Adrenal gland (tissue), 12 donors: Measurements from ENCODE around the gene CAMTA2. TPM values are rescaled to one million over a fixed set of nuclear protein-coding genes. Genes with fewer than 3 reads are reported as not detected.

Experiments used
- DNase-seq, 7 donors: peaks; one replicate each; pipeline ENCODE4 v3.0.0-alpha.2; 2019 to 2020
- H3K27ac ChIP-seq, 5 donors: fragments of 200-600 bp; sonication (generic) in 4 of 5; 1 replicate in 3 of 5; 2 replicates in 2 of 5; pipeline versions ENCODE4 v1.5.1 to v1.8.0; 2016 to 2020; ENCODE audit warnings: mild to moderate bottlenecking in 1 of 5
- H3K27me3 ChIP-seq: fragments of 200-600 bp; 2 replicates; pipeline ENCODE4 v1.8.0; 2021
- H3K36me3 ChIP-seq, 2 donors: fragments of 200-600 bp; replicated peaks in 1 of 2; 1 replicate in 1 of 2; 2 replicates in 1 of 2; pipeline versions ENCODE4 v1.5.1 to v1.8.0; 2018 to 2022
- H3K4me1 ChIP-seq, 2 donors: fragments of 200-600 bp; replicated peaks in 1 of 2; 1 replicate in 1 of 2; 2 replicates in 1 of 2; pipeline versions ENCODE4 v1.5.1 to v1.8.0; 2018 to 2021
- H3K4me3 ChIP-seq, 4 donors: fragments of 200-600 bp; sonication (generic) in 3 of 4; one replicate each; pipeline ENCODE4 v1.5.1; 2016 to 2018
- H3K9me3 ChIP-seq, 3 donors: fragments of 200-600 bp; sonication (generic) in 1 of 3; replicated peaks in 1 of 3; 1 replicate in 2 of 3; 2 replicates in 1 of 3; pipeline versions ENCODE4 v1.5.1 to v1.8.0; 2016 to 2021
- CTCF ChIP-seq, 6 experiments: fragments of 450-650 bp in 4 of 6; fragments of 200-600 bp in 2 of 6; sonication (generic) in 1 of 6; IDR thresholded peaks; 1 replicate in 5 of 6; 2 replicates in 1 of 6; pipeline versions ENCODE4 v1.5.1 to v1.8.0; 2016 to 2021; ENCODE audit warnings: antibody characterized with exemption in 6 of 6, mild to moderate bottlenecking in 2 of 6, moderate library complexity in 1 of 6
- POLR2A ChIP-seq, 2 donors: fragments of 450-650 bp; IDR thresholded peaks; one replicate each; pipeline ENCODE4 v1.6.1; 2017; ENCODE audit warnings: antibody characterized with exemption in 2 of 2, mild to moderate bottlenecking in 2 of 2, moderate library complexity in 1 of 2
- WGBS, 4 donors: extraction: QIAGEN DNeasy Blood & Tissue Kit in 2 of 4; methylation state at CpG; one replicate each; pipeline versions ENCODE4 v1.1.5 to v1.1.7; 2013 to 2017; 5-methylcytosine and 5-hydroxymethylcytosine counted together
- intact Hi-C, 2 donors: fragments of 100-400 bp; cut with DNase I; formaldehyde crosslinking; loops; one replicate each; pipeline versions ENCODE4 v1.14.1 to v1.15.0; 2022 to 2023
- polyA plus RNA-seq, 3 donors: library from polyadenylated mRNA; stranded (reverse); fragments of 200-250 nt in 2 of 3; fragments of 350-450 nt in 1 of 3; fragmentation: Illumina TruSeq in 1 of 3; extraction: RNeasy Lipid Tissue Mini Kit (QIAGEN cat#74804) in 1 of 3; gene quantifications; one replicate each; pipeline ENCODE4 v1.2.3, GENCODE V29; 2013 to 2014
- total RNA-seq, 9 donors: library from RNA; depleted of rRNA in 4 of 9; stranded (reverse); fragments of >200 nt in 4 of 9; fragments of 120-200 nt in 1 of 9; fragmentation: NEBNext Ultra II Directional in 1 of 9; extraction: Animal tissue kit (Norgen Biotek cat#: 25700) in 1 of 9; gene quantifications; one replicate each; pipeline versions ENCODE4 v1.1.0 to v1.2.4, GENCODE V29; 2013 to 2023
- donor health status: healthy with polysubstance abuse.
- donor health status: Bipolar disorder and iron deficiency.
- donor health status: DM: yes; HTN: yes; CAD: no.
- donor health status: DM: no; HTN: no; CAD: no.
- donor health status: DM: no; HTN: no; CAD: no.
- donor health status: DM: yes; HTN: yes; CAD: no.

Gene CAMTA2
- total and polyA plus RNA-seq, 12 donors, result 6.9 to 190 (median 32.6) TPM

- peak in 1 of 7 donors; percentile 21 for DNase-seq
- TF ChIP-seq CTCF (IDR thresholded peaks at IDR 0.05), result peak in 1 of 6 experiments; percentile 34
- no peak for TF ChIP-seq POLR2A (IDR thresholded peaks at IDR 0.05)
- intact Hi-C loops, result loop anchor here in 1 of 2 donors (10.0 kb wide), 1 partner anchor 50 kb away; the partner anchor contains the start of gene CAMTA2
- Histone ChIP-seq H3K27me3 (no peaks in the 10 kb centered on the region), H3K4me1 (peaks cover 8 to 21% of the 10 kb centered on the region in 2 donors), H3K9me3 (no peaks in the 10 kb centered on the region), H3K4me3 (no peak overlapping the region), H3K27ac (no peak overlapping the region), H3K36me3 (peaks cover 0 to 12% of the 10 kb centered on the region in 2 donors)
- WGBS, 4 donors, result 18 to 36% (median 25%) methylated on average over 11 to 14 of the region's 14 CpGs
These were observed 53.1 kb downstream of the CAMTA2 start for GRCh38 chr17:4934173-4934979.

- intact Hi-C loops, result loop anchor here in 1 of 2 donors (10.0 kb wide), 1 partner anchor 51 kb away; the partner anchor contains the start of gene CAMTA2
- Histone ChIP-seq H3K9me3 (no peaks in the 10 kb centered on the region), H3K4me1 (peaks cover under 1 to 14% of the 10 kb centered on the region in 2 donors), H3K4me3 (no peak overlapping the region), H3K27me3 (no peaks in the 10 kb centered on the region), H3K27ac (no peak overlapping the region), H3K36me3 (peaks cover 0 to 12% of the 10 kb centered on the region in 2 donors)
- 76 to 87% (median 78%) methylated on average over 7 to 16 of the region's 16 CpGs for WGBS, 4 donors
- no peak for DNase-seq
- no peak for TF ChIP-seq CTCF (IDR thresholded peaks at IDR 0.05)
These were observed 53.8 kb downstream of the CAMTA2 start for GRCh38 chr17:4933646-4934045.

- TF ChIP-seq CTCF (IDR thresholded peaks at IDR 0.05) (no peak), POLR2A (IDR thresholded peaks at IDR 0.05) (no peak)
- H3K4me1 ChIP-seq, result peaks cover 0 to 7% of the 10 kb centered on the region in 2 donors
- no peaks in the 10 kb centered on the region for H3K27me3 ChIP-seq
- intact Hi-C loops, result loop anchor here in 1 of 2 donors (10.0 kb wide), 1 partner anchor 52 kb away; the partner anchor contains the start of gene CAMTA2
- WGBS, 4 donors, result 85 to 100% (median 89%) methylated on average over 3 to 12 of the region's 12 CpGs
- no peak for DNase-seq
- H3K27ac ChIP-seq, result no peak overlapping the region
- peaks cover 0 to 8% of the 10 kb centered on the region in 2 donors for H3K36me3 ChIP-seq
- no peaks in the 10 kb centered on the region for H3K9me3 ChIP-seq
- no peak overlapping the region for H3K4me3 ChIP-seq
These were observed 54.7 kb downstream of the CAMTA2 start for GRCh38 chr17:4932756-4933155.

GRCh38 chr17:4931963-4932362 is 55.5 kb downstream of the CAMTA2 start, which contains the start of gene GP1BA:
GP1BA (plus strand) TSS chr17:4932277; CDS start chr17:4932605, 328 bp downstream.
- H3K36me3 ChIP-seq, result peaks cover 0 to under 1% of the 10 kb centered on the region in 2 donors
- no peak for DNase-seq
- intact Hi-C loops, result loop anchor here in 1 of 2 donors (10.0 kb wide), 1 partner anchor 53 kb away; the partner anchor contains the start of gene CAMTA2
- H3K27me3 ChIP-seq, result no peaks in the 10 kb centered on the region
- WGBS, 4 donors, result 75 to 91% (median 83%) methylated on average over 14 of the region's 14 CpGs
- H3K4me1 ChIP-seq, result peaks cover 0 to 7% of the 10 kb centered on the region in 2 donors
- no peak within 1 kb of the TSS for H3K4me3 ChIP-seq
- no peak for TF ChIP-seq CTCF (IDR thresholded peaks at IDR 0.05)
- no peak for TF ChIP-seq POLR2A (IDR thresholded peaks at IDR 0.05)
- no peak within 1 kb of the TSS for H3K27ac ChIP-seq
- H3K9me3 ChIP-seq, result no peaks in the 10 kb centered on the region
